CD4-positive, alpha-beta T cell treated with Interferon gamma for 1 hour (primary cell): Measurements from ENCODE around the gene CLK1.
"Not testable (repeated sequence)": the region's sequence is repeated elsewhere in the genome, so short reads cannot be mapped to it uniquely, and the experiment has no call there.

Experiments
- DNase-seq: peaks from one replicate; pipeline ENCODE4 v3.0.0-alpha.2; 2020

Gene CLK1

GRCh38 chr2:200851398-200852248, 12.8 kb downstream of the CLK1 start:
- DNase-seq: no peak

GRCh38 chr2:200850512-200851256, 13.8 kb downstream of the CLK1 start:
- no peak for DNase-seq

GRCh38 chr2:200847939-200848338, 16.5 kb downstream of the CLK1 start:
- no peak for DNase-seq

GRCh38 chr2:200847269-200847668, 17.2 kb downstream of the CLK1 start:
- no peak for DNase-seq

- DNase-seq: no peak
Measured at GRCh38 chr2:200845669-200846325, 18.7 kb downstream of the CLK1 start.

- DNase-seq: no peak
Measured at GRCh38 chr2:200845194-200845593, 19.3 kb downstream of the CLK1 start.

GRCh38 chr2:200843993-200844948, 20.2 kb downstream of the CLK1 start:
- DNase-seq: no peak

- DNase-seq: no peak
Measured at GRCh38 chr2:200839513-200839912, 24.9 kb downstream of the CLK1 start.

GRCh38 chr2:200834701-200835100, 29.8 kb downstream of the CLK1 start:
- no peak for DNase-seq

GRCh38 chr2:200829258-200829655, 35.2 kb downstream of the CLK1 start:
- no peak for DNase-seq

- DNase-seq: no peak
Measured at GRCh38 chr2:200828572-200829257, 35.7 kb downstream of the CLK1 start.

- no peak for DNase-seq
Measured at GRCh38 chr2:200828104-200828503, 36.4 kb downstream of the CLK1 start.

- no peak for DNase-seq
Measured at GRCh38 chr2:200821686-200822245, 42.7 kb downstream of the CLK1 start.

GRCh38 chr2:200820573-200821234, 43.8 kb downstream of the CLK1 start:
- no peak for DNase-seq

- DNase-seq: not testable (repeated sequence)
Measured at GRCh38 chr2:200818732-200819131, 45.7 kb downstream of the CLK1 start.

- DNase-seq: no peak
Measured at GRCh38 chr2:200814917-200815316, 49.5 kb downstream of the CLK1 start.

- no peak for DNase-seq
Measured at GRCh38 chr2:200814276-200814815, 50.1 kb downstream of the CLK1 start.

GRCh38 chr2:200812122-200813022, 52.1 kb downstream of the CLK1 start:
- DNase-seq: peak; percentile 66

GRCh38 chr2:200811333-200812121, 52.9 kb downstream of the CLK1 start, which contains the start of gene BZW1:
Gene BZW1, plus strand, starts transcription at chr2:200811910. Its CDS starts 1,308 bp downstream, at chr2:200813218.
- DNase-seq: peak; percentile 96
